BE2C (cell line): ENCODE data around the gene KATNAL1.
"Not testable (repeated sequence)": the region's sequence is repeated elsewhere in the genome, so short reads cannot be mapped to it uniquely, and the experiment has no call there.

ENCODE experiments used
- DNase-seq: peaks from one replicate; pipeline ENCODE4 v3.0.0-alpha.2; 2020
- H3K27me3 ChIP-seq: fragments of 250-450 bp; sonication (Bioruptor Pico); 2 replicates; pipeline ENCODE4 v1.5.1; 2020; ENCODE audit warnings: mild to moderate bottlenecking
- H3K36me3 ChIP-seq: fragments of 250-450 bp; sonication (Bioruptor Pico); 2 replicates; pipeline ENCODE4 v1.5.1; 2020; ENCODE audit warnings: mild to moderate bottlenecking
- H3K4me1 ChIP-seq: fragments of 250-450 bp; sonication (Bioruptor Pico); 2 replicates; pipeline ENCODE4 v1.5.1; 2020
- H3K4me3 ChIP-seq: 2 replicates; pipeline ENCODE4 v1.5.1; 2011; ENCODE audit warnings: low read depth, low read length
- H3K9me3 ChIP-seq: fragments of 250-450 bp; sonication (Bioruptor Pico); 2 replicates; pipeline ENCODE4 v1.5.1; 2020
- CTCF ChIP-seq: IDR thresholded peaks from 2 replicates; pipeline ENCODE4 v1.5.1; 2012; ENCODE audit warnings: mild to moderate bottlenecking, low read depth, low read length

KATNAL1 gene

GRCh38 chr13:30289533-30289932 is 17.8 kb downstream of the KATNAL1 start:
- H3K36me3 ChIP-seq = no peaks in the 10 kb centered on the region
- H3K4me3 ChIP-seq = no peak overlapping the region
- no peak for TF ChIP-seq CTCF
- no peaks in the 10 kb centered on the region for H3K4me1 ChIP-seq
- no peaks in the 10 kb centered on the region for H3K27me3 ChIP-seq
- H3K9me3 ChIP-seq = no peaks in the 10 kb centered on the region
- DNase-seq = no peak

- not testable (repeated sequence) for H3K4me3 ChIP-seq, H3K4me1 ChIP-seq, DNase-seq
These were observed 21.3 kb downstream of the KATNAL1 start for GRCh38 chr13:30286059-30286458.

GRCh38 chr13:30276178-30276577 is 31.2 kb downstream of the KATNAL1 start:
- TF ChIP-seq CTCF = no peak
- Histone ChIP-seq H3K36me3 (peaks cover 14% of the 10 kb centered on the region), H3K4me3 (no peak overlapping the region), H3K4me1 (no peaks in the 10 kb centered on the region), H3K9me3 (no peaks in the 10 kb centered on the region), H3K27me3 (no peaks in the 10 kb centered on the region)
- no peak for DNase-seq

More at GRCh38 chr13:30286059-30286458, 21.3 kb downstream of the KATNAL1 start:
- not testable (repeated sequence) for H3K36me3 ChIP-seq, H3K27me3 ChIP-seq, H3K9me3 ChIP-seq

- no peaks in the 10 kb centered on the region for H3K27me3 ChIP-seq
- no peak for DNase-seq
- TF ChIP-seq CTCF = no peak
- no peaks in the 10 kb centered on the region for H3K9me3 ChIP-seq
- H3K36me3 ChIP-seq = peaks cover 7% of the 10 kb centered on the region
- no peak overlapping the region for H3K4me3 ChIP-seq
- no peaks in the 10 kb centered on the region for H3K4me1 ChIP-seq
These were observed 33.3 kb downstream of the KATNAL1 start for GRCh38 chr13:30274083-30274482.

GRCh38 chr13:30270035-30270434 is 37.3 kb downstream of the KATNAL1 start:
- H3K4me3 ChIP-seq, H3K4me1 ChIP-seq, H3K36me3 ChIP-seq, H3K9me3 ChIP-seq, H3K27me3 ChIP-seq, DNase-seq: not testable (repeated sequence)

- Histone ChIP-seq H3K9me3 (no peaks in the 10 kb centered on the region), H3K4me1 (no peaks in the 10 kb centered on the region), H3K36me3 (no peaks in the 10 kb centered on the region; the same call in 1 of the 2 replicates), H3K4me3 (no peak overlapping the region), H3K27me3 (no peaks in the 10 kb centered on the region)
- DNase-seq = no peak
- TF ChIP-seq CTCF = no peak
These were observed 38.7 kb downstream of the KATNAL1 start for GRCh38 chr13:30268673-30269072.

- H3K27me3 ChIP-seq = no peaks in the 10 kb centered on the region
- H3K4me1 ChIP-seq = no peaks in the 10 kb centered on the region
- no peaks in the 10 kb centered on the region; the same call in 1 of the 2 replicates for H3K36me3 ChIP-seq
- no peak for TF ChIP-seq CTCF
- no peak for DNase-seq
- H3K4me3 ChIP-seq = no peak overlapping the region
- H3K9me3 ChIP-seq = no peaks in the 10 kb centered on the region
These were observed 40.6 kb downstream of the KATNAL1 start for GRCh38 chr13:30266756-30267155.

GRCh38 chr13:30259149-30259733 is 48.1 kb downstream of the KATNAL1 start:
- H3K4me3 ChIP-seq, DNase-seq, H3K36me3 ChIP-seq, H3K27me3 ChIP-seq, H3K9me3 ChIP-seq, H3K4me1 ChIP-seq: not testable (repeated sequence)
